ENCODE data around the gene HYAL2.

The HYAL2 gene

GRCh38 chr3:50350213-50350526, 27.6 kb upstream of the HYAL2 start:
- Histone ChIP-seq H3K36me3 (ENCODE audit: control insufficient read depth in 2 of 2, insufficient read depth in 2 of 2, low read length in 2 of 2) (peaks cover 4 to 32% of the 10 kb centered on the region in 2 donors), H3K4me1 (ENCODE audit: control insufficient read depth, insufficient read depth, low read length) (peaks cover 45% of the 10 kb centered on the region), H3K9me3 (ENCODE audit: control insufficient read depth in 2 of 2, low read length in 2 of 2) (no peaks in the 10 kb centered on the region), H3K27ac (ENCODE audit: low read length) (peak overlapping the region; percentile 90), H3K4me3 (ENCODE audit: low read length in 2 of 2) (peak overlapping the region; percentile 83 to 99), H3K9ac (ENCODE audit: low read length in 2 of 2) (peak overlapping the region; percentile 74 to 89), H3K27me3 (ENCODE audit: control insufficient read depth in 1 of 2, insufficient read depth in 2 of 2, low read length in 2 of 2) (peaks cover 0 to 3% of the 10 kb centered on the region in 2 donors)

GRCh38 chr3:50347187-50347813, 24.8 kb upstream of the HYAL2 start:
- H3K9me3 ChIP-seq (ENCODE audit: control insufficient read depth in 2 of 2, low read length in 2 of 2), result no peaks in the 10 kb centered on the region
- H3K4me1 ChIP-seq (ENCODE audit: control insufficient read depth, insufficient read depth, low read length), result peaks cover 43% of the 10 kb centered on the region
- H3K36me3 ChIP-seq (ENCODE audit: control insufficient read depth in 2 of 2, insufficient read depth in 2 of 2, low read length in 2 of 2), result peaks cover 0 to 14% of the 10 kb centered on the region in 2 donors
- H3K4me3 ChIP-seq (ENCODE audit: low read length in 2 of 2), result no peak overlapping the region
- peaks cover 3 to 4% of the 10 kb centered on the region in 2 donors for H3K27me3 ChIP-seq (ENCODE audit: control insufficient read depth in 1 of 2, insufficient read depth in 2 of 2, low read length in 2 of 2)
- H3K27ac ChIP-seq (ENCODE audit: low read length), result no peak overlapping the region
- no peak overlapping the region for H3K9ac ChIP-seq (ENCODE audit: low read length in 2 of 2)

GRCh38 chr3:50345586-50346234, 23.2 kb upstream of the HYAL2 start, which contains the start of gene ZMYND10:
Gene ZMYND10 (minus strand): TSS chr3:50345732. CDS start chr3:50345579, 153 bp downstream.
- no peak within 1 kb of the TSS for H3K27ac ChIP-seq (ENCODE audit: low read length)
- H3K9ac ChIP-seq (ENCODE audit: low read length in 2 of 2), result peak within 1 kb of the TSS; percentile 36 to 46

GRCh38 chr3:50345008-50345407, 22.5 kb upstream of the HYAL2 start:
- peak overlapping the region; percentile 33 to 69 for H3K4me3 ChIP-seq (ENCODE audit: low read length in 2 of 2)
- H3K4me1 ChIP-seq (ENCODE audit: control insufficient read depth, insufficient read depth, low read length), result peaks cover 42% of the 10 kb centered on the region
- no peaks in the 10 kb centered on the region for H3K9me3 ChIP-seq (ENCODE audit: control insufficient read depth in 2 of 2, low read length in 2 of 2)
- H3K27me3 ChIP-seq (ENCODE audit: control insufficient read depth in 1 of 2, insufficient read depth in 2 of 2, low read length in 2 of 2), result peaks cover 3 to 4% of the 10 kb centered on the region in 2 donors
- H3K36me3 ChIP-seq (ENCODE audit: control insufficient read depth in 2 of 2, insufficient read depth in 2 of 2, low read length in 2 of 2), result peaks cover 0 to 14% of the 10 kb centered on the region in 2 donors
- H3K9ac ChIP-seq (ENCODE audit: low read length in 2 of 2), result peak overlapping the region in 1 of 2 donors; percentile 46
- H3K27ac ChIP-seq (ENCODE audit: low read length), result no peak overlapping the region

More at GRCh38 chr3:50345586-50346234, 23.2 kb upstream of the HYAL2 start, which contains the start of gene ZMYND10:
- no peaks in the 10 kb centered on the region for H3K9me3 ChIP-seq (ENCODE audit: control insufficient read depth in 2 of 2, low read length in 2 of 2)
- H3K27me3 ChIP-seq (ENCODE audit: control insufficient read depth in 1 of 2, insufficient read depth in 2 of 2, low read length in 2 of 2), result peaks cover 3 to 4% of the 10 kb centered on the region in 2 donors
- H3K4me1 ChIP-seq (ENCODE audit: control insufficient read depth, insufficient read depth, low read length), result peaks cover 40% of the 10 kb centered on the region
- peaks cover 0 to 14% of the 10 kb centered on the region in 2 donors for H3K36me3 ChIP-seq (ENCODE audit: control insufficient read depth in 2 of 2, insufficient read depth in 2 of 2, low read length in 2 of 2)
- peak within 1 kb of the TSS; percentile 33 to 69 for H3K4me3 ChIP-seq (ENCODE audit: low read length in 2 of 2)

- Histone ChIP-seq H3K9me3 (ENCODE audit: control insufficient read depth in 2 of 2, low read length in 2 of 2) (no peaks in the 10 kb centered on the region), H3K27ac (ENCODE audit: low read length) (no peak overlapping the region), H3K36me3 (ENCODE audit: control insufficient read depth in 2 of 2, insufficient read depth in 2 of 2, low read length in 2 of 2) (peaks cover 0 to 7% of the 10 kb centered on the region in 2 donors), H3K4me3 (ENCODE audit: low read length in 2 of 2) (no peak overlapping the region), H3K27me3 (ENCODE audit: control insufficient read depth in 1 of 2, insufficient read depth in 2 of 2, low read length in 2 of 2) (peaks cover 3 to 4% of the 10 kb centered on the region in 2 donors), H3K9ac (ENCODE audit: low read length in 2 of 2) (no peak overlapping the region), H3K4me1 (ENCODE audit: control insufficient read depth, insufficient read depth, low read length) (peaks cover 37% of the 10 kb centered on the region)
Observed at GRCh38 chr3:50342813-50343633, 20.5 kb upstream of the HYAL2 start.

GRCh38 chr3:50341996-50342650, 19.6 kb upstream of the HYAL2 start:
- Histone ChIP-seq H3K27ac (ENCODE audit: low read length) (no peak overlapping the region), H3K4me1 (ENCODE audit: control insufficient read depth, insufficient read depth, low read length) (peaks cover 40% of the 10 kb centered on the region)

GRCh38 chr3:50341537-50341936, 19.0 kb upstream of the HYAL2 start:
- peak overlapping the region; percentile 67 to 73 for H3K4me3 ChIP-seq (ENCODE audit: low read length in 2 of 2)
- H3K9me3 ChIP-seq (ENCODE audit: control insufficient read depth in 2 of 2, low read length in 2 of 2), result no peaks in the 10 kb centered on the region
- H3K27ac ChIP-seq (ENCODE audit: low read length), result no peak overlapping the region

More at GRCh38 chr3:50341996-50342650, 19.6 kb upstream of the HYAL2 start:
- no peaks in the 10 kb centered on the region for H3K36me3 ChIP-seq (ENCODE audit: control insufficient read depth in 2 of 2, insufficient read depth in 2 of 2, low read length in 2 of 2)
- no peak overlapping the region for H3K4me3 ChIP-seq (ENCODE audit: low read length in 2 of 2)
- no peaks in the 10 kb centered on the region for H3K9me3 ChIP-seq (ENCODE audit: control insufficient read depth in 2 of 2, low read length in 2 of 2)
- no peak overlapping the region for H3K9ac ChIP-seq (ENCODE audit: low read length in 2 of 2)
- peaks cover 3 to 4% of the 10 kb centered on the region in 2 donors for H3K27me3 ChIP-seq (ENCODE audit: control insufficient read depth in 1 of 2, insufficient read depth in 2 of 2, low read length in 2 of 2)

GRCh38 chr3:50340448-50341329, 18.1 kb upstream of the HYAL2 start, which contains the start of gene RASSF1:
Gene RASSF1 (minus strand): TSS chr3:50340836. CDS start chr3:50340805, 31 bp downstream.
- peaks cover 51% of the 10 kb centered on the region for H3K4me1 ChIP-seq (ENCODE audit: control insufficient read depth, insufficient read depth, low read length)
- peak within 1 kb of the TSS; percentile 31 for H3K27ac ChIP-seq (ENCODE audit: low read length)
- H3K9ac ChIP-seq (ENCODE audit: low read length in 2 of 2), result peak within 1 kb of the TSS; percentile 50 to 55
- no peaks in the 10 kb centered on the region for H3K9me3 ChIP-seq (ENCODE audit: control insufficient read depth in 2 of 2, low read length in 2 of 2)
- no peaks in the 10 kb centered on the region for H3K36me3 ChIP-seq (ENCODE audit: control insufficient read depth in 2 of 2, insufficient read depth in 2 of 2, low read length in 2 of 2)
- H3K27me3 ChIP-seq (ENCODE audit: control insufficient read depth in 1 of 2, insufficient read depth in 2 of 2, low read length in 2 of 2), result peaks cover 3 to 4% of the 10 kb centered on the region in 2 donors
- H3K4me3 ChIP-seq (ENCODE audit: low read length in 2 of 2), result peak within 1 kb of the TSS; percentile 67 to 73

More at GRCh38 chr3:50341537-50341936, 19.0 kb upstream of the HYAL2 start:
- Histone ChIP-seq H3K9ac (ENCODE audit: low read length in 2 of 2) (peak overlapping the region in 1 of 2 donors; percentile 50), H3K36me3 (ENCODE audit: control insufficient read depth in 2 of 2, insufficient read depth in 2 of 2, low read length in 2 of 2) (no peaks in the 10 kb centered on the region), H3K4me1 (ENCODE audit: control insufficient read depth, insufficient read depth, low read length) (peaks cover 44% of the 10 kb centered on the region), H3K27me3 (ENCODE audit: control insufficient read depth in 1 of 2, insufficient read depth in 2 of 2, low read length in 2 of 2) (peaks cover 3 to 4% of the 10 kb centered on the region in 2 donors)

- peaks cover 50% of the 10 kb centered on the region for H3K4me1 ChIP-seq (ENCODE audit: control insufficient read depth, insufficient read depth, low read length)
- no peaks in the 10 kb centered on the region for H3K9me3 ChIP-seq (ENCODE audit: control insufficient read depth in 2 of 2, low read length in 2 of 2)
- H3K9ac ChIP-seq (ENCODE audit: low read length in 2 of 2), result peak overlapping the region; percentile 50 to 55
- peak overlapping the region; percentile 31 for H3K27ac ChIP-seq (ENCODE audit: low read length)
- H3K27me3 ChIP-seq (ENCODE audit: control insufficient read depth in 1 of 2, insufficient read depth in 2 of 2, low read length in 2 of 2), result peaks cover 0 to 3% of the 10 kb centered on the region in 2 donors
- H3K36me3 ChIP-seq (ENCODE audit: control insufficient read depth in 2 of 2, insufficient read depth in 2 of 2, low read length in 2 of 2), result no peaks in the 10 kb centered on the region
- peak overlapping the region; percentile 67 to 73 for H3K4me3 ChIP-seq (ENCODE audit: low read length in 2 of 2)
Observed at GRCh38 chr3:50340147-50340447, 17.6 kb upstream of the HYAL2 start.

All from stomach smooth muscle (tissue), 2 donors.